BLaER1 (cell line): Measurements from ENCODE around the gene PPFIA3.
"Not testable (repeated sequence)": the region's sequence is repeated elsewhere in the genome, so short reads cannot be mapped to it uniquely, and the experiment has no call there.

Experiments
- H3K27ac ChIP-seq: shearing (Covaris generic); formaldehyde crosslinking; 2 replicates; pipeline ENCODE4 v1.8.1; 2022
- H3K27me3 ChIP-seq: shearing (Covaris generic); formaldehyde crosslinking; 2 replicates; pipeline ENCODE4 v1.8.1; 2022
- H3K36me3 ChIP-seq: shearing (Covaris generic); formaldehyde crosslinking; 2 replicates; pipeline ENCODE4 v1.8.1; 2022
- H3K4me1 ChIP-seq: shearing (Covaris generic); formaldehyde crosslinking; 2 replicates; pipeline ENCODE4 v1.8.1; 2022
- H3K4me2 ChIP-seq: shearing (Covaris generic); formaldehyde crosslinking; 2 replicates; pipeline ENCODE4 v1.8.1; 2022
- H3K4me3 ChIP-seq: shearing (Covaris generic); formaldehyde crosslinking; 2 replicates; pipeline ENCODE4 v1.8.1; 2022
- H3K9ac ChIP-seq: shearing (Covaris generic); formaldehyde crosslinking; 2 replicates; pipeline ENCODE4 v1.8.1; 2022
- H3K9me3 ChIP-seq: shearing (Covaris generic); formaldehyde crosslinking; 2 replicates; pipeline ENCODE4 v1.8.1; 2022
- H4K20me1 ChIP-seq: shearing (Covaris generic); formaldehyde crosslinking; 2 replicates; pipeline ENCODE4 v1.8.1; 2022
- Cebpa-rat ChIP-seq: shearing (Covaris generic); IDR thresholded peaks from 2 replicates; pipeline ENCODE4 v1.8.1; 2022

PPFIA3 gene

DNA sequence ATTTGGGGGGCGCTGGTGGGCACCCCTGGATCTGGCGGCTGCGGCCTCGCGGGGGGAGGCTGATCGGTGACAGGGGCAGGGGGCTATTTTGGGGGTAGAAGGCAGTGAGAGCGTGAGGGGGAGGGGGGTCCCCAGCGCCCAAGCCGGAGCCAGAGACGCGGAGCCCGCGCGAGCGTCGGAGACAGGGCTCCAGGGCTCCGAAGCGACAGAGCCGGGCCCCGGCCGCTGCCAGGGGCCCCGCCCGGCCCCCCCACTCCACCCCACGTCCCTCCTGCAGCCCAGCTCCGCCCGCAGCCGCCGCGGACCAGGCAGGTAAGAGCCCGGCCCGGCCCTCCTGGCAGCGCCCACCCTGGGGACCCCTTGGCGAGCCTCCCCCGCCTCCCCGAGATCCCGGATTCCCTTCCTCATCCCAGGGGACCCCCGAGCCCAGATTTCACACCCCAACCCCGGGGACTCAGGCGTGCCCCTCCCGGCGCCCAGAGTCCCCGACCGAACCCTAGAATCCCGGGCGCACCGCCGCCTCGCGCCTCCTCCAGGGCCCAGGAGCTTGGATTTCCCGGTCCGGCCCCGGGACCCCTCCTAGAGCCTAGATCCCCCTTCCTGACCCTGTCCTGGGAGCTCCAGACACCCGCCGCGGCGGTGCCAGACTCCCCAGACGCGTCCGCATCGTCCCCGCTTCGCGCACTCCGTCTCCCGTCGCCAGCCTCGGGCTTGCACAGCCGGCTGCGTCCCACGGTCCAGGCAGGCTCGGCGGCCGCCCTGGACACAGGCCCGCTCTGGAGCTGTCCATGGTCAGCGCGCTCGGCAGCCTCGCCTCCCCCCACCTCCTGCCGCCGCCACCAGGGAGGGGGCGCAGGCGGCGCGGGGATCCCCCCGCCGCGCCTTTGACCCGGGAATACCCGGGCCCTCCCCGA lies at the start of gene PPFIA3:
Gene PPFIA3, plus strand, starts transcription at position 134 of the 914 bp plus-strand sequence. CDS start 8,330 bp downstream, outside the sequence.
- H3K9ac ChIP-seq: peak within 1 kb of the TSS; percentile 97
- H3K27ac ChIP-seq: peak within 1 kb of the TSS; percentile 98
- peaks cover 24% of the 10 kb centered on the region for H4K20me1 ChIP-seq
- peak within 1 kb of the TSS; percentile 99 for H3K4me2 ChIP-seq
- H3K27me3 ChIP-seq: peaks cover 35% of the 10 kb centered on the region
- H3K4me1 ChIP-seq: peaks cover 51% of the 10 kb centered on the region
- no peak for TF ChIP-seq Cebpa-rat
- H3K9me3 ChIP-seq: no peaks in the 10 kb centered on the region
- peak within 1 kb of the TSS; percentile 75 for H3K4me3 ChIP-seq
- H3K36me3 ChIP-seq: no peaks in the 10 kb centered on the region; the same call in 1 of the 2 replicates

DNA sequence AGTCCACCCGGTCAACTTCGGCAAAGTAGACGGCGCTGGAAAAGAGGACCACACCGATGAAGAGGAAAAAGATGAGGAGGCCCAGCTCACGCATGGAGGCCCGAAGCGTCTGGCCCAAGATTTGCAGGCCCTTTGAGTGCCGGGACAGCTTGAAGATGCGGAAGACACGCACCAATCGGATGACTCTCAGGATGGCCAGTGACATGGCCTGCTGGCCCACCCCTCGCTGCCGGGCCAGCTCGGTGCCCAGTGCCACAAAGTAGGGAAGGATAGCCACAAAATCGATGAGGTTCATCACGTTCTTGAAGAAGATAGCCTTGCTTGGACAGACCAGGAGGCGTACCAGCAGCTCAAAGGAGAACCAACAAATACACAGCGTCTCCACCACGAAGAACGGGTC lies 48.9 kb upstream of the PPFIA3 start:
- H3K9ac ChIP-seq: no peak overlapping the region
- H3K27ac ChIP-seq: no peak overlapping the region
- no peak overlapping the region for H3K4me3 ChIP-seq
- H3K4me1 ChIP-seq: peaks cover 10% of the 10 kb centered on the region; the same call in 1 of the 2 replicates
- no peaks in the 10 kb centered on the region for H3K36me3 ChIP-seq
- H3K27me3 ChIP-seq: peaks cover 40% of the 10 kb centered on the region
- no peak for TF ChIP-seq Cebpa-rat
- H4K20me1 ChIP-seq: no peaks in the 10 kb centered on the region
- no peaks in the 10 kb centered on the region; the same call in 1 of the 2 replicates for H3K9me3 ChIP-seq
- H3K4me2 ChIP-seq: no peak overlapping the region

DNA sequence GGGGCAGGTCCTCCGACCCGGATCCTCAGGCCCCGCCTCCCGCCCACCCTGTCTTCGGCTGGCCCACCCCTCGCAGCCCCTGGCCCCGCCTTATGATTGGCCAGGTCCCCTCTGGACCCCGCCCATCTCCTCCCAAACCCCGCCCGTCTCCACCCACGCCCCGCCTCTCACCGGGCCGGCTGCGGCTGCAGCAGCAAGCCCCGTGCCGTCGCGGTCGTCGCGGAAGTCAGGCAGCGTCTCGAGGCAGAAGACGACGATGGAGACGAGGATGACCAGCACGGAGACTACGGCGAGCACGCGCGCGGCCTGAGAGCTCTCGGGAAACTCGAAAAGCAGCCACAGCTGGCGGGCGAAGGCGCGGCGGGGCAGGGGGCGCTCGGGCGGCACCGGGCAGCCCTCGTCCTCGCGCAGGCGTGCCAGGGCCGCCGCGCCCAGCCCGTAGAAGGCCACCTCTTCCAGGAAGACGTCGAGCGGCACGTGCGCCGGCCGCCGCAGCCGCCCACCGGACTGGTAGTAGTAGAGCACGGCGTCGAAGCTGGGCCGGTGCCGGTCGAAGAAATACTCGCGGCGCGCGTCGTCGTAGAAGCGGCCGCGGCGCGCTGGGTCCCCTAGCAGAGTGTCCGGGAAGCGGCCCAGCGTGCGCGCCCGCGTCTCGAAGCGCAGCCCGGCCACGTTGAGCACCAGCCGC lies 47.3 kb upstream of the PPFIA3 start:
- Histone ChIP-seq H3K27ac (no peak overlapping the region), H3K4me1 (peaks cover 10% of the 10 kb centered on the region; the same call in 1 of the 2 replicates), H3K9me3 (no peaks in the 10 kb centered on the region; the same call in 1 of the 2 replicates), H3K27me3 (peaks cover 24% of the 10 kb centered on the region), H3K9ac (no peak overlapping the region), H3K36me3 (no peaks in the 10 kb centered on the region), H4K20me1 (no peaks in the 10 kb centered on the region), H3K4me2 (no peak overlapping the region), H3K4me3 (no peak overlapping the region)
- TF ChIP-seq Cebpa-rat: no peak

DNA sequence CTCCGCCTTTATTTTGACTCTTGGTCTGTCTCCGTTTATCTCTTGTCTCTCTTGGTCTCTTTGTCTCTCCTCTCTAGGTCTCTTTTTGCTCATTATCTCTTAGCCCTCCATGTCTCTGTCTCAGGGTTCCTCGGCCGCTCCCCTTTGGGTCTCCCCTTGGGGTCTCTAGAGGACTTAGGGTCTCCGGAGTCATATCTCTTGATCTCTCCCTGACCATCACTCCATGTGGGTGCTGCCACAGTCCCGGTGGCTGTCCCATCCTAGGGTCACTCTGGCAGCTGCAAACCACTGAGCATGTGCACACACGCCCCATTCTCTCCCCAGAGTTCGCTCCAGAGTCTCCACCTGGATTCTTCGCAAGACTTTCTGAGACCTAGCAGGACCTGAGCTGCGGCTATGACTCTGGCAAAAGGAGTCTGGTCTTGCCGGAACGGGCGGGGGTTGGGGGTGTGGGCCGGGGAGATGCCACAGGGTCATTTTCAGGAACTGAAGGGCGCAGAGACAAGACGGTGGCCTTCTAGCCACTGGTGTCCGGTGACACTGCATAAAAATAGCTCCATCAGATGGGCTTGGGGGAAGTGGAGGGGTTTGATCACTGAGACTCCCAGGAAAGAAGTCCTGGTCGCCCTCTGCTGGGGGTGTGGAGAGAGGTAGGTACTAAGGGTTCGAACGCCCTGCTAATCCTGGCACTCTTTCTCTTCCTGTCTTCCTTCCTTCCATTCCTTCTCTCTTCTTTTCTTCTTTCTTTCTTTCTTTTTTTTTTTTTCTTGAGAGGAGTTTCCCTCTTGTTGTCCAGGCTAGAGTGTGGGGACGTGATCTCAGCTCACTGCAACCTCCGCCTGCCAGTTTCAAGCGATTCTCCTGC lies 45.6 kb upstream of the PPFIA3 start:
- Histone ChIP-seq H3K36me3 (no peaks in the 10 kb centered on the region), H3K27ac (no peak overlapping the region), H3K9ac (no peak overlapping the region), H3K4me3 (no peak overlapping the region), H3K9me3 (no peaks in the 10 kb centered on the region; the same call in 1 of the 2 replicates), H3K4me2 (peak overlapping the region; percentile 17; the same call in 1 of the 2 replicates), H4K20me1 (no peaks in the 10 kb centered on the region), H3K4me1 (peaks cover 6% of the 10 kb centered on the region; the same call in 1 of the 2 replicates), H3K27me3 (peaks cover 9% of the 10 kb centered on the region; the same call in 1 of the 2 replicates)
- TF ChIP-seq Cebpa-rat: no peak

DNA sequence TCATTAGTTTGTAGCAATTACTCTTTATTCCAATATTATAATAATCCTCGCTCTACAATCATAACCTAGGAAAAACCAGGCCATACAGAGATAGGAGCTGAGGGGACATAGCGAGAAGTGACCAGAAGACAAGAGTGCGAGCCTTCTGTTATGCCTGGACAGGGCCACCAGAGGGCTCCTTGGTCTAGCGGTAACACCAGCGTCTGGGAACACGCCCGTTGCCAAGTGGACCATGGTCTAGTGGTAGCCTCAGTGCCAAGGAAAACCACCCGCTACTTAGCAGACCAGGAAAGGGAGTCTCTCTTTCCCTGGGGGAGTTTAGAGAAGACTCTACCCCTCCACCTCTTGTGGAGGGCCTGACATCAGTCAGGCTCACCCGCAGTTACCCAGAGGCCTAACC lies 44.5 kb upstream of the PPFIA3 start:
- not testable (repeated sequence) for H4K20me1 ChIP-seq, H3K27me3 ChIP-seq, H3K36me3 ChIP-seq, H3K27ac ChIP-seq, H3K9ac ChIP-seq, H3K4me3 ChIP-seq, H3K4me1 ChIP-seq, H3K4me2 ChIP-seq, H3K9me3 ChIP-seq

DNA sequence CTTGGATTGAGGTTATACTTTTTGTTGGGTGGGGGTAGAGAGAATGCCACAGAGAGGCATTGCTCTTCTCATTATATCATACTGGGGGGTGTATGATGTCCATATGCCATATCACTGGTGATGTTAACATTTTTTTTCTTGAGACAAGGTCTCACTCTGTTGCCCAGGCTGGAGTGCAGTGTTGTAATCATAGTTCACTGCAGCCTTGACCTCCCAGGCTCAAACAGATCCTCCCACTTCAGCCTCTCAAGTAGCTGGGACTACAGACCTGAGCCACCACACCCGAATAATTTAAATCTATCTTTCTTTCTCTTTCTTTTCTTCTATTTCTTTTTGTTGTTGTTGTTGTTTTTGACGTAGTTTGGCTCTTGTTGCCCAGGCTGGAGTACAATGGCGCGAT lies 39.0 kb upstream of the PPFIA3 start:
- no peak for TF ChIP-seq Cebpa-rat
- H3K27ac ChIP-seq: no peak overlapping the region
- H4K20me1 ChIP-seq: peaks cover under 1% of the 10 kb centered on the region; the same call in 1 of the 2 replicates

DNA sequence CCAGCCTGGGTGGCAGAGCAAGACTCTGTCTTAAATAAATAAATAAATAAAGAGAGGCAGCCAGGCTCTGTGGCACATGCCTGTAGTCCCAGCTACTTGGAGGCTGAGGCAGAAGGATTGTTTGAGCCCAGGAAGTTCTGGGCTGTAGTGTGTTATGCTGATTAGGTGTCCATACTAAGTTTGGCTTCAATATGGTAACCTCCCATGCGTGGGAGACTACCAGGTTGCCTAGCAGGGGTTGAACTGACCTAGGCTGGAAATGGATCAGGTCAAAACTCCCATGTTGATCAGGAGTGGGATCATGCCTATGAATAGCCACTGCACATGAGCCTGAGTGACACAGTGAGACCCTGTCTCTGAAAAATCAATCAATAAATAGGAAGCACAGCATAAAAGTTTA lies 38.1 kb upstream of the PPFIA3 start:
- Histone ChIP-seq H3K27ac (no peak overlapping the region), H3K4me1 (peaks cover 8% of the 10 kb centered on the region), H4K20me1 (peaks cover 9% of the 10 kb centered on the region), H3K9ac (no peak overlapping the region), H3K36me3 (peaks cover 1% of the 10 kb centered on the region; the same call in 1 of the 2 replicates), H3K4me2 (no peak overlapping the region), H3K9me3 (no peaks in the 10 kb centered on the region), H3K4me3 (no peak overlapping the region), H3K27me3 (no peaks in the 10 kb centered on the region)
- no peak for TF ChIP-seq Cebpa-rat

More for the DNA sequence above, 39.0 kb upstream of the PPFIA3 start:
- Histone ChIP-seq H3K9me3 (no peaks in the 10 kb centered on the region), H3K4me1 (peaks cover 6% of the 10 kb centered on the region), H3K4me3 (no peak overlapping the region), H3K36me3 (no peaks in the 10 kb centered on the region), H3K9ac (no peak overlapping the region), H3K27me3 (no peaks in the 10 kb centered on the region), H3K4me2 (no peak overlapping the region)

DNA sequence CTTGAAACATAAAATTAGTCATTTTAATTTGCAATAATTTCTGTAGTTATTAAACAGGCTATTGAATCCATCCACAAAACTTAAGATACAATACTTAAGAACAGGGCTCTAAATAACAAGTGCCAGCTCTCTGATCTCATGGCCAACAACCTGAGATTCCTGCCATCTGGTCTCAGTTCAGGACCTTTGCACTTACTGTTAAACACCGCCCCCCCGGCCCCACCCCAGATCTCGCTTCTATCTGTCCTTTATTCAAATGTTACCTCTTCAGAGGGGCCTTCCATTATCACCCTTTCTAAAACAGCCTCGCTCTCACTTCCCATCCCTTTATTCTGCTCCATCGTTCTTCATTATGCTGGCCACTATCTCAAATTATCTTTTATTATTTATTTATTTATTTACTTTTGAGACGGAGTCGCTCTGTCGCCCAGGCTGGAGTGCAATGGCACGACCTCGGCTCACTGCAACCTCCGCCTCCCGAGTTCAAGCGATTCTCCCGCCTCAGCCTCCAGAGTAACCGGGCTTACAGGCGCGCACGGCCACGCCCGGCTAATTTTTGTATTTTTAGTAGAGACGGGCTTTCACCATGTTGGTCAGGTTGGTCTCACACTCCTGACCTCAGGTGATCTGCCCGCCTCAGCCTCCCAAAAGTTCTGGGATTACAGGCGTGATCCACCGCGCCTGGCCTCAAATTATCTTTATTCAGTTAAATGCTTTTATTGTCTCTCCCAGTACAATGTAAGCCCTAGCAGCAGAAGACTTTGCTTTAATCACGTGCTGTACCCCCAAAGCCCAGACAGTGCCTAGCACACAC lies 34.9 kb upstream of the PPFIA3 start:
- Histone ChIP-seq H3K27ac (peak overlapping the region; percentile 97), H4K20me1 (peaks cover 40% of the 10 kb centered on the region), H3K9me3 (no peaks in the 10 kb centered on the region), H3K36me3 (peaks cover 33% of the 10 kb centered on the region), H3K9ac (peak overlapping the region; percentile 41; the same call in 1 of the 2 replicates), H3K4me2 (peak overlapping the region; percentile 69), H3K27me3 (no peaks in the 10 kb centered on the region), H3K4me1 (peaks cover 36% of the 10 kb centered on the region), H3K4me3 (peak overlapping the region; percentile 97)
- TF ChIP-seq Cebpa-rat: no peak
